ENCODE results near the gene LAMA3. TPM values are rescaled to one million over a fixed set of nuclear protein-coding genes. Genes with fewer than 3 reads are reported as not detected.

The LAMA3 gene
- polyA plus RNA-seq, 1 donor = 2.4 TPM

- DNase-seq (ENCODE audit: low read depth) = no peak
Observed at GRCh38 chr18:23765931-23766330, 76.7 kb downstream of the LAMA3 start.

GRCh38 chr18:23772327-23773024 lies 83.2 kb downstream of the LAMA3 start:
- DNase-seq (ENCODE audit: low read depth) = no peak

GRCh38 chr18:23776306-23776705 lies 87.1 kb downstream of the LAMA3 start:
- no peak for DNase-seq (ENCODE audit: low read depth)

- DNase-seq (ENCODE audit: low read depth) = no peak
Observed at GRCh38 chr18:23778828-23779227, 89.6 kb downstream of the LAMA3 start.

- DNase-seq (ENCODE audit: low read depth) = no peak
Observed at GRCh38 chr18:23779696-23780303, 90.5 kb downstream of the LAMA3 start.

GRCh38 chr18:23784832-23785245 lies 95.6 kb downstream of the LAMA3 start:
- DNase-seq (ENCODE audit: low read depth) = peak; percentile 62

- no peak for DNase-seq (ENCODE audit: low read depth)
Observed at GRCh38 chr18:23793051-23793450, 103.8 kb downstream of the LAMA3 start.

GRCh38 chr18:23793985-23794867 lies 105.0 kb downstream of the LAMA3 start:
- DNase-seq (ENCODE audit: low read depth) = no peak

- no peak for DNase-seq (ENCODE audit: low read depth)
Observed at GRCh38 chr18:23798249-23798648, 109.0 kb downstream of the LAMA3 start.

- DNase-seq (ENCODE audit: low read depth) = no peak
Observed at GRCh38 chr18:23798824-23799223, 109.6 kb downstream of the LAMA3 start.

GRCh38 chr18:23799540-23799939 lies 110.3 kb downstream of the LAMA3 start:
- DNase-seq (ENCODE audit: low read depth) = no peak

GRCh38 chr18:23800902-23801301 lies 111.6 kb downstream of the LAMA3 start:
- DNase-seq (ENCODE audit: low read depth) = no peak

GRCh38 chr18:23802817-23803216 lies 113.6 kb downstream of the LAMA3 start:
- DNase-seq (ENCODE audit: low read depth) = no peak

GRCh38 chr18:23803755-23804154 lies 114.5 kb downstream of the LAMA3 start:
- DNase-seq (ENCODE audit: low read depth) = no peak

- DNase-seq (ENCODE audit: low read depth) = no peak
Observed at GRCh38 chr18:23805898-23806297, 116.6 kb downstream of the LAMA3 start.

- no peak for DNase-seq (ENCODE audit: low read depth)
Observed at GRCh38 chr18:23809415-23809814, 120.2 kb downstream of the LAMA3 start.

- no peak for DNase-seq (ENCODE audit: low read depth)
Observed at GRCh38 chr18:23810396-23810795, 121.1 kb downstream of the LAMA3 start.

- no peak for DNase-seq (ENCODE audit: low read depth)
Observed at GRCh38 chr18:23811176-23811575, 121.9 kb downstream of the LAMA3 start.

- DNase-seq (ENCODE audit: low read depth) = no peak
Observed at GRCh38 chr18:23812546-23813440, 123.5 kb downstream of the LAMA3 start.

GRCh38 chr18:23814991-23815614 lies 125.8 kb downstream of the LAMA3 start:
- no peak for DNase-seq (ENCODE audit: low read depth)

GRCh38 chr18:23816021-23816420 lies 126.8 kb downstream of the LAMA3 start:
- no peak for DNase-seq (ENCODE audit: low read depth)

Measured in forelimb muscle (tissue), 1 donor.